ENCODE data around the gene SYT9. TPM values are rescaled to one million over a fixed set of nuclear protein-coding genes. Genes with fewer than 3 reads are reported as not detected.

SYT9 gene
- total RNA-seq, 1 donor from 2014 or later, result not detected

DNA sequence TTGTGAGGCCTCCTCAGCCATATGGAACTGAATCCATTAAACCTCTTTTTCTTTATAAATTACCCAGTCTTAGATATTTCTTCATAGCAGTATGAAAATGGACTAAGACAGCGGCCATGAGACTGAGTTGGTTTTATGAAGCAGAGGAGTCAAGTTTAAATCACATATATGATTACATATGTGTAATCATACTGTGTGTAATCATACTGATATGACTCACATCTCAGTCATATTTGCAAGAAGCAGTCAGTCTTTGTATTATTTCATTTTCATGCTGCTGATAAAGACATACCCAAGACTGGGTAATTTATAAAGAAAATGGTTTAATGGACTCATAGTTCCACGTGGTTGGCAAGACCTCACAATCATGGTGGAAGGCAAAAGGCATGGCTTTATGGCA, 89.8 kb downstream of the SYT9 start:
- no peak for DNase-seq (ENCODE audit: low read depth)

DNA sequence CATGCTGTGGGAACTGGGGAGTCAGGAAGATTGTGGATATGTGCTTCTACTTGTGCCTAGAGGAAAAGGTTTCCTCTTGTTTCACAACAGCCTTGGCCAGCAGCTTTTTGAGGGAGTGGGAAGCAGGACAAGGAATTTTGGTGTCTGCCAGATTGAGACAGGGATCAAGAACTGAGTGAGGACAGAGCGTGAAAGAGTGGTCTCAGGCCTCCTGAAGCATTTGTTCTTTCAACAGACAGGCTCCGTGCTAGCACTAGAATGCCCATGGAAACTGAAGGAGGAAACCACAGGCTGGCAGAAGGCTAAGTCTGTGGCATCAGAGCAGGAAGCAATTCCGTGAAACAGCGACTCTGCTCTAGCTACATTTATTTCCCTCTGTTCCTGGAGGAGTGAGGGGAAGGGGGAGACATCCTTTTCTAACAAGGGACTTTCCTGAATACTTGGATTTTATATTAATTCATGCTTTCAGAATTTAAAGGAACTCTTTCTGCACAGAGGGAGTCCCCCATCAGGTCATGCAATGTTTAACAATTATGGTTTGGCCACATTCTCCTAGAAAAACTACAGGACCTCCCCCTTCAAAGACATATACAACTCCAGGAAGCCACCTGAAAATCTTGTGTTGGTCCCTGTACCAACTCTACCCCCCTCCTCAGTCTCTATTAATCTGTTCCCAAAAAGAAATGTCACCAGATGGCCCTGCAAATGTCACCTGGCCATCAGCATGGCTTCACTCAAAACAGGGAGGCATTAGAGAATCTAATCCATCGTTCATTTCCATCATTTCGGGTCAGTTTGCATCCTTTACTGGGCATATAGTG, 96.1 kb downstream of the SYT9 start:
- no peak for DNase-seq (ENCODE audit: low read depth)

DNA sequence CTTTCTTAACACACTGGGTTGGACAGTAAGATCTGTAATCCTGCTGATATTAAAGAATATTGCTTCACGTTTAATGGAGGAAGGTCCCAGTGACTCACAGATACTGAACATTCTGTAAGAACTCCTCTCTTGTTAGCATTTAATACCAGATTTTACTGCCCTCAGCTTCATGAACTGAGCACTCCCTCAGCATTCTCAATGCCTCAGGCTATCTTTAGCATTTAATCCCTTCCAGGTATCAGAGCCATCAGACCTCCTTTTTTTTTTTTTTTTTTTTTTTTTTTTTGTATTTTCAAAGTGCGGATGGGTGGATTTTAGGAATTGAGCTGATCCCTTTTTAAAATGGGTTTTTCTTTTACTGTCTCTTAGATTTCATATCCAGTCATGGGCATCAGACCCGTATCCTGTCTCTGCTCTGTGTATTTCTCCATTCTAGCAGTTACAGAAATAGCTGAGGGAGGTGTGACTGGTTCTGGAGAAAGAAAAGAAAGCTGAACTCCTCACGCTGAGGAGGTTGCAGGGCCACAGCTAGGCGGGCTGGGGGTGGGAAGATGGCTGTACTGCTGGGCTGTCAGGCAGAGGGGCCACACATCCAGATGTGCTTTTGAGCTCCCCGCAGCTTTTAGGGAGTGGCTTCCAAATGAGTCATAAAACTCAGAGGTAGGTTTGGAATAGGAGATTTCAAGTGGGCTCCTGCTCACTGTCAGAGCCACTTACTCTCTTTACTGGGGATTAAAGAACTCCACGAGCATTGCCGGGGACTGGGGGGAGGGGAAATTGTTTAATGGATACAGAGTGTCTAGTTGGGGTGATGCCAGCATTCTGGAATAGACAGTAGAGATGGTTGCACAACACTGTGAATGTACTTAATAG, 97.0 kb downstream of the SYT9 start:
- no peak for DNase-seq (ENCODE audit: low read depth)

DNA sequence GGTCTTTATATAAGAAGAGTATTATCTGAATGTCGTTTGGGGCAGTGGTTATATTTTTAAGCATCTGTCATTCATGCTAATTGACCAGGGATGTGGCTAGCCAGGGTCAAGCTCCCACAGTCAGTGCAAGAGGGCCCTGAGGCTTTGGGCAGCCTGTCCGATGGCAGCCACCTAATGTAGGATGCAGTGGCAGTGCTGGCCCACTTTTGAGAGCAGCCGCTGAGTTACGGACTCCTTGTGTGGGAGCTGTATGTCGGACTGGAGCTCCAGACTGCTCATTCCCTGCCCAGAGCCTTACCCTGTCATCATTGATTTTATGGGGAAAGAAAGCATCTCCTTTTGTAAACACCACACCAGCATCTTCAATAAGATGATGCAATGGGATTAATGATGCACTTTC, 99.5 kb downstream of the SYT9 start:
- no peak for DNase-seq (ENCODE audit: low read depth)

DNA sequence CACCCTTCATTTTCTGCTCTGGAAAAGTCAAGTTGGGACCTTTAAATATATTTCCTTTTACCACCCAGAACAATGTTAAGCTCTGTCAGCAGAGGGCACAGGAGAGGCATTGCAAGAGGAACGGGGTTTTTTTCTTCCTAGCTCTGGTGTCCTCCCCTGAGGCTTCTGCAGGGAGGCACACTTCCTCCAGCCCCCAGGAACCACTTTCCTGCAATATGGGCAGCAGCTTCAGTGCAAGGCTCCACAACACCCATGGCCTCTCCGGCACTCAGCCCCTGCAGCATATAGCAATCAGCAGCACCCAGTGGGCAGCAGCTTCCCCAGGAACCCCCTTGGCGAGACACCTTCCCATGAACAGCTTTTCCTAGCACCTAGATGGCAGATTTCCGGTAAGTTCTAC, 101.4 kb downstream of the SYT9 start:
- DNase-seq (ENCODE audit: low read depth), result peak; percentile 18

DNA sequence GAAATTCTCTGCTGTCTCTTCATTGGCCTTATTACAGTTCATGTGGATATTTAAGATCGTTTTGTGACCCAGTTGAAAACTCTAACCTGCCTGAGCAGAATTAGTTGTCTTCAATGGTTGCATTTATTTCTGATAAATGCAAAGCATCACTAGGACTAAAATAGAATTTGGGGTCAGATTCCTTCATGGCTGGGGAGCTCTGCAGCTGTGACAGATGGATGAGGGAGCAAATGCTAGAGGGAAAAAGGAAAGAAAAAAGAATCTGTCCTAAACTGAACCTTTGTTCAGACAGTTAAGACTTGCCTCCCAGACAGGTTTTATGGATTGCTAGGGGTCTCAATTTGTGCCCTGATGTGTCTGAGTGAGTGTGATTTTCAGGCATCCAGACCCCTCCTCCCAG, 113.0 kb downstream of the SYT9 start:
- DNase-seq (ENCODE audit: low read depth), result no peak

DNA sequence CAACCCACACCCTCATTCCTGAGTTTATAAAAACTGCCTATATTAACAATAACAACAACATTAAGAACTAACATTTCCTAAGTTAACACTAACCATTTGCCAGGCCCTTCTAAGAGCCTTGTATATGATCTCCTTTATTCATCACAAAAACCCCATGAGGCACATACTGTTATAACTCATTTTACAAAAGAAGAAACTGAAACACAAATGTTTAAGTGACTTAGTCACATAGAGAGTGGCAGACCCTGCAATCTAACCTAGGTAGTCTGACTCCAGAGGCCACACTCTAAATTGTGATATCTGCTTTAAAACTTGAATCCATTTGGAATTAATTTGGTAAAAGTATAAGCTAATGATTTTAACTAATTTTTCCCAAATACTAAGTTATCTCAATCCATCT, 116.1 kb downstream of the SYT9 start:
- no peak for DNase-seq (ENCODE audit: low read depth)

DNA sequence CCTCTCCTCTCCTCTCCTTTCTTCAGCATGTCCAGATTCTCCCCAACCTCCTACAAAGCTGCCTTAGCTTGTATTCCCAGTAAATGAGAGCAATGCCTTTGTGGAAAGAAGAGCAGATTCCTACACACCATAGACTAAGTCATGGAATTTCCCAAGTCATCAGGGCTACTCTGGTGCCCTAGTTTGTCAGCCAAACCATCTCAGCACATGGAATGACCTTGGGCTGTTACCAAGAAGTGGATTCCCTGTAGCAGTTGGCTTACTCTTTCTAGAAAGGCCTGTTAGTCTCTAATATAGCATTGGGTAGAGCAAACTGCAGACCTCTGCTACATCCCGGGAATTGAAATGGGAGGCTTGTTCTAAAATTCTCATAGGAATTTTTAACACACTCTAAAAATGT, 124.7 kb downstream of the SYT9 start:
- no peak for DNase-seq (ENCODE audit: low read depth)

DNA sequence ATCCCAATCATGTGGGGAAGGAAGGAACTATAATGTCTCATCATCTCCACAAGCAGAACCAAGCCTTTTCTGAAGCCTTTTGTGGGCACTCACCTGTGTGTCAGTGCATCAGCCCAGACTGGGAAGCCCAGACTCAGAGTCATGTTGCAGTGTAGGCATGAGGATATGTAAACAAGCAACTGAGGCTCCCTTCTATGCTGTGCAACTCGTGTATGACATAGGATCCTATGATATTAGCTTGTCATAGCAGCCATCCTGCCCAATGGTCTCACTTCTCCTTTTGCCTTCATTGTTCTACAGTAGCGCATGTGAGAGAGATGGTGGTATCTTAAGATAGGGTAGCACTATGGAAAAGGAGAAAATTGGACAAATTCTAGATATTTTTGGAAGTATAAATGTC, 130.2 kb downstream of the SYT9 start:
- no peak for DNase-seq (ENCODE audit: low read depth)

DNA sequence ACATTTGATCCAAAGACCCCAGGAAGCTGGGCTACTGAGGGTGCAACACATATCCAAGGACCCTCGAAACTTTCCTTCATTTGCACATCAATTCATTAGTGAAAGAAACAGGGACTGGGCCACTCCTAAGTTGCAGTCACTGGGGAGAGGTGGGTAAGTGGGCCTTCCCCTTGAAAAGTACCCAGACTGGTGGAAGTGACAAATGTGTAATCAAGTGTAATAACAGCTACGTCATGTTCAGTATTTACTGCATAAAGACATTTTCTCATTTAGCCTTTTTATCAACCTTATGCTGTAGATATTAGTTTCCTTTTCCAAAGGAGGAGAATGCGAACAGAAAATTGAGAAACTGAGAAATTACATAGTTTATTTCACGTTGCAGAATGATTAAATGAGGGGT, 131.7 kb downstream of the SYT9 start:
- DNase-seq (ENCODE audit: low read depth), result no peak

DNA sequence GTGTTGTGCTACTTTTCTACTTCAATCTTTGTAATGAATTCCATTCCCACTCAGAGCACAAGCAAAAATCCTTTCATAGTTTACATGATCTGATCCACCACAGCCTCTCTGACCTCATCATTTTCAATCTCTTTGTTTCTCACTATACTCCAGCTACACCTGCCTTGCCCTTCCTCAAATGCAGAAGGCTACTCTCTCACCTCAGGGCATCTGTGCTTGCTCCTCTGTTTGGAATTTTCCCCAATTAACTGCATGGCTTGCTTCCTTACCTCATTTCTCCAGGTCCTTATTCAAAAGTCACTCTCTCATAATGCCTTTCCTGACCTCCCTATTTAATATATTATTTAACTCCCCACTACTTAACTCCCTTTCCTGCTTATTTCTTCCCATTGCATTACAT, 133.0 kb downstream of the SYT9 start:
- no peak for DNase-seq (ENCODE audit: low read depth)

DNA sequence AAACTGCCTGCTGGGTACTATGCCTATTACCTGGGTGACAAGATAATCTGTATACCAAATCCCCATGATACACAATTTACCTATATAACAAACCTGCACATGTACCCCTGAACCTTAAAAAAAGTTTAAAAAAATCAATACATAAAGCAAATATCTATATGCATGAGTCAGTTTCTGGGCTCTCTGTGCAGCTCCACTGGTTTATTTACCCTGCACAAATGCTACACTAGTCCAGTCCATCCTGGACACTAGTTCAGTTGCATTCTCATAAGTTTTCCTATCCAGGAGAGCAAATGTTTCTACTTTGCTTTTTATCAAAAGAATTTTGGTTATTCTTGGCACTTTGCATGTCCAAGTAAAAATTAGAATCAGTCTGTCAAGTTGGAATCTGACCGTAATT, 133.8 kb downstream of the SYT9 start:
- DNase-seq (ENCODE audit: low read depth), result no peak

DNA sequence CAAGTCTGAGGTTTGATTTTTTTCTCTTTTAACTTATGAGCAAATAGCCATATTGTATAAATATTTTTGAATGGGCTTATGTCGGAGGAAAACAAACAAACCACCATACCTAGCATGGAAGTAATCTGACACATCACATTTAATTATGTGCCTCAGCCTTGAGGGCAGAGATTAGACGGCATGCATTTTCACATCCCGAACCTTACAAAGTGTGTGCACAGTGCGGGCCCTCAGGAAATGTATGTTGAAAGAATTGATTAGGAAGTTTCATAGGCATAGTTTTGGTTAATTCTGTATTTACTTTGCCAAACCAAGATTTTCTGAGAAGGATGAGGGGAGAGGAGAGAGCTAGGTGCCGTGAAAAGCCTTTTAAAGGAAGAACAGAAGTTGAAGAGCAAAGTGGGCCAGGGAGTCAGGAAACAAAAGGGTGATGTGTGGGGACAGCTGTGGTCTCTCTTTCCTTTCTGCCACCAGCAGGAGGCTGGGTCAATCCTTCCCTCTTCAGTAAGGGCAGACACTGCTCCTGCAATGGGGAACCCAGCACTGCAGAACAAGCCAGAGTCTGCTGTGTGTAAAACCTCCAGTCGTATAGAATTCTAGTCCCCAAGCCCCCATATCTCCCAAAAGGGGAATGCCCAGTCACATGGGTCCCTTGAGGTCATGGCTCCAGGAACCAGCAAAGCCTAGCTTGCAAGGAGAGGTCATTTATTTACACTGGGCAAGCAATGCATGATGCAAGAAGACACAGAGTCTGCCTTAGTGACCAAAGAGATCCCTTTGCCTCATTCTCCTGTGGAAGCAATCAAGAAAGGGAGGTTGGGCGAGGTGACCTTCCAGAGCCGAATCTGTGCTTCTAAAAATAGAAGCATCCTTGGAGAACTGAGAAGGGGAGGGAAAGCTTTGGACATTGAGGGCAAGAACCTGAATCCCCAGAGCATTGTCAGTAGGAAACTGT, 162.5 kb downstream of the SYT9 start:
- no peak for DNase-seq (ENCODE audit: low read depth)

DNA sequence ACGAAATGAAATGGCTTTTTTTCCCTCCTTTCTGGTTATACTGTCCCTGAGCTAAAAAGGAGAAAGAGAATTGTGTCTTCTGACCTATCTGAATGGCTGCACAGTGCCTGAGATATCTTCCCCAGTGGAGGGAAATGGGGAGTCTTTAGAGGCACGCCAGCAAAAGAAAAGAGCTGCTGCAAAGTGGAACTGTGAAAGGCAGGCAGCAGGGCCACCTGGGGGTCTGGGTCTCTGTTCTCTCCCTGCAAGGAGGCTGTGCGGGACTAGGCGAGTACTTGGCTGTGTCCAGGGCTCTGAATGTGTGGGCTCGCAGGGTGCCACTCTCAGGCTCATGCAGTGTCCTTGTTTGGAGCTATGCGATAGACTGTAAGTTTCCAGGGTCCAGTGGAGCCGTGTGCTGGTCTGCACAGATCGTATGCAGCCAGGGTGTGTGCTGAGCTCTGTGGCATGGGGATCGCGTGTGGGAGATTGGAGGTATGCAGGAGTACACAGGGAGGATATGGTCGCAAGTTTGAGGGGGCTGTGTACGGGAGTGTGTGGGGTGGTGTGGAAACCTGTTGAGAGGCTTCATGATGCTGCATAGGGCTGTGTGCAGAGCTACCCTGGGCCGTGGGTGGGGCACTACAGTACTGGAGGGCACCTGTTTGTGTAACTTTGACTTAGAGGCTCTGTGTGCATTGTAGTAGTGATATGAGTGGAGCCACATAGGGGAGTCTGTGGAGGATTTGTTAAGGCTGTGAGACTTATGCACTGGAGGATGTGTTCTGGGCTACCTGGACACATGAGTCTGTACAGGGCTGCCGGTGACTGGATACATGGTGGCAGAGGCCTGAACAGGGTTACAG, 163.5 kb downstream of the SYT9 start:
- no peak for DNase-seq (ENCODE audit: low read depth)

DNA sequence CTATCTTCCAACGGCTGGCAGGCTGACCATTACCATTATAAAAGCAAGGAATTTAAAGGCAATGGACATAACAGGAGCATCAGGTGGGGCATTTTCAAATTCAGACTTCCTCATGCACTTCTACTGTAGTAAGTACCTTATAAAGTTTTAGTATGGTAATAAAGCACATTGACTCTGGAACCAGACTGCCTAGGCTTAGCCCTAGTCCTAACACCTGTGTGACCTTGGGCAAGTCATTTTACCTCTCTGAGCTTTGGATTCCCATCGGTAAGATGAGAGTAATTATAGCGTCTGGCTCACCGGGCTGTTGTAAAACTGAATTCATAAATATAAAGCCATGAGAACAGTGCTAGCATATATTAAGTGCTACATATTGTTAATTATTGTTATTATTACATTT, 164.4 kb downstream of the SYT9 start:
- no peak for DNase-seq (ENCODE audit: low read depth)

DNA sequence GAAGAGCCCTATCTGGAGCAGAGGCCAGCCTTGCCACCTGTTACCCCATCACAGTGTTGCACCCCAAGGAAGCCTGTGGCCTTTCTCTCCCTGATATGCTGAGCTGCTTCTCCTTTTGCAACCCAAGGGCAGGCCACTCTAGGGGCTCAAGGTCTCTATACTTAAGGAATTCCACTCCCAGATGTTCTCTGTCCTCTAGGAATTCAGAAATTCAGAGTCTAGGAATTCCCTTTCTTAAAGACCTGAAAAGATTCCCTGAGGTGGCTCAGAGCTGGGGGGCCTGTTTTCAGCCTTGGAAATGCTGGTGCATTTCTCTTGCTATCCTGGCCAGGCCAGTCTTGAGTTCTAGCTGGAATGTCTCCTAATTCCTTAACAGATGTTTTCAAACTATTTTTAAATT, 165.6 kb downstream of the SYT9 start:
- no peak for DNase-seq (ENCODE audit: low read depth)

DNA sequence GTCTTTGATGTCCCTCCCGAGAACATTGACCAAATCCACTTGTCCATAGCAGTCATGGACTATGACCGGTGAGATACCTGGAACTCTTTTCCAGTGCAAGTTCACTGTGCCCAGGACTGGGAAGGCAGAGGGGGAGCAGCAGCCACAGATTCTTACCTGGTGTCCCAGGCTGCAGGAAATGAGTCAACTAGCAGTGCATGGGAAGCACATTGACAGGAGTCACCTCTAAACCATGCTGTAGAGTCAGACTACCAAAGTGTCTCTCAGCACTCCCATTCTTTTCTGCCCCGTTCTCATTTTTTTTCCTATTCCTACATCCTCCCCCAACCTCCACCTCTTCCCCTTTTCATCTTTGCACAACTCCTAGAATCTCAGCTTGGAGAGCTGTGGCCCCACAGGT, 166.4 kb downstream of the SYT9 start:
- DNase-seq (ENCODE audit: low read depth), result no peak

DNA sequence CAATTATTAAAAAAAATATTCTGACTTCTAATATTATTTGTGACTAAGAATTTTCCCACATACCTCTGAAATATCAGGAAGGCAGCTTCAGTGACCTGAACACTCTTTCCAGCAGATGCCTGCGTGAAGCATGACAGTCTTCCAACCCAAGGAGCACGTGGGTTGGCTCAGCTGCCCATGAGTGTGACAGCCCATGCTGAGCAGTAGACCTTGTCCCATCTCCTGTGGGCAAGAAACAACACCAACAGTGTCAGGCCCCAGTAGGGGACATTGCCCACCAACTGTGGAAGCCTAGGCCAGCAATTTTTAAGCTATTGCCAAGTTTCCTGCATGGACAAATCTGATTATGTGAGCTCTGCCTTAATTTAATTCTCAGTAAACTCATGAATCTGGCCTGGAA, 167.2 kb downstream of the SYT9 start:
- DNase-seq (ENCODE audit: low read depth), result no peak

DNA sequence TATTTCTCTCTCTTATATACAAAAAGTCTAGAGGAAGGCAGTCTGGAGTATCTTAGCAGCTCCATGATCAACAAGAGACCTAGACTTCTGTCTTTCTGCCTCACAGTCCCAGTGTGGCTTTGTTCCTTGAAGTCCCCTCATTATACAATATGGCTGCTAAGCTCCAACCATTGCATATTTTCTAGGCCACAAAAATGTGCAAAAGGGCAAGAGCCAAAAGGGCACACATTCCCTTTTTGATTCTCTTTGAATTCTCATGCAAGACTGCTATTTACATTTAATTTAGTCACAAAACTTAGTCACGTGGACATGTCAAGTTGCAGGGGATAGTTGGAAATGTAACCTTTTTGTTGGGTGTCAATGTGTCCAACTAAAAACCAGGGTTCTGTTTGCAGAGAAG, 169.4 kb downstream of the SYT9 start:
- DNase-seq (ENCODE audit: low read depth), result no peak

DNA sequence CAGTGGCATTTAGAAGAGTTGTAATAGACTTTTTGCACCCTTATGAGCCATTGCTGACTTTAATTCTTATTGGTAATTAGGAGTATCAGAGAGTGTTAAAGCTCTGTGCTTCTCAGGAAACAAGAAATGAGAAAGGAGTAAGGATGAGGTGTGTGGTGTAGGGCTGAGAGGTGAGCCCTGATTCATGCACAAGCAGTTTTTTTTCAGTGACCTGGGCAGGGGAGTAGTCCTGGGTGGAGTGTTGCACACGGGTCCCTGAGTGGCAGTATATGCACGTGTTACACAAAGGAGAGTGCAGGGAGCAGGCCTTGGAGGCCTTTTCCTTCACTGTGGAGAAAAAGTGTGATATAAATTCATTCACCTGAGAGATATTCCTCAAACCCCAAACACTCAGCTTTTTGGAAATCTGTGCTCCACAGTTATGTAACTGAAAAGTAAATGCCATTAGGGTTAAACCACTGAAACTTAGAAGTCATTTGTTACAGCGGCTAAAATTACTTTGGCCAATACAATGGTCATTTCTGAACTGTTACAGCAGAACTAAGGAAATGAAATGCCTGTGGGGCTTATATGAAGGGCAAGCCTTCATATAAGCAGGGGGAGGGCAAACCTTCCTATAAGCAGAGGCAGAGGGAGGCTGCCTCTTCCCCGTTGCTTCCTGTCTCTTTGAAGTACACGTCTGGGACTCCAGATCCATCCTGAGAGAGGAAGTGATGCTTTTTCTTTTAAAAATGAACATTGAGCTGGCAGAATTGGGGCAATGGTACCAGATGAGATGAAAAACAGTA, 171.0 kb downstream of the SYT9 start:
- DNase-seq (ENCODE audit: low read depth), result no peak
